Measurements from ENCODE around the gene HMGXB3.

Gene HMGXB3

GRCh38 chr5:150057052-150057451 lies 56.5 kb downstream of the HMGXB3 start:
- TF ChIP-seq SIN3A (IDR thresholded peaks at IDR 0.05; ENCODE audit: borderline replicate concordance, insufficient read depth, low read length) (no peak), POLR2AphosphoS5 (IDR thresholded peaks at IDR 0.05; ENCODE audit: low read depth, low read length) (no peak), FOXP2 (optimal IDR thresholded peaks at IDR 0.05; ENCODE audit: borderline replicate concordance, extremely low read depth, extremely low read length, insufficient read depth) (no peak), TAF1 (IDR thresholded peaks at IDR 0.05; ENCODE audit: borderline replicate concordance, insufficient read depth, low read length) (no peak), REST (IDR thresholded peaks at IDR 0.05; ENCODE audit: insufficient read depth in 1 of 2, low read depth in 2 of 2, low read length in 2 of 2) (no peak)

- TF ChIP-seq POLR2AphosphoS5 (IDR thresholded peaks at IDR 0.05; ENCODE audit: low read depth, low read length): no peak
- no peak for TF ChIP-seq REST (IDR thresholded peaks at IDR 0.05; ENCODE audit: insufficient read depth in 1 of 2, low read depth in 2 of 2, low read length in 2 of 2)
- no peak for TF ChIP-seq TAF1 (IDR thresholded peaks at IDR 0.05; ENCODE audit: borderline replicate concordance, insufficient read depth, low read length)
- TF ChIP-seq SIN3A (IDR thresholded peaks at IDR 0.05; ENCODE audit: borderline replicate concordance, insufficient read depth, low read length): no peak
Measured at GRCh38 chr5:150057511-150057910, 57.0 kb downstream of the HMGXB3 start.

GRCh38 chr5:150057996-150058395 lies 57.5 kb downstream of the HMGXB3 start:
- TF ChIP-seq REST (IDR thresholded peaks at IDR 0.05; ENCODE audit: insufficient read depth in 1 of 2, low read depth in 2 of 2, low read length in 2 of 2) (no peak), TAF1 (IDR thresholded peaks at IDR 0.05; ENCODE audit: borderline replicate concordance, insufficient read depth, low read length) (no peak), FOXP2 (optimal IDR thresholded peaks at IDR 0.05; ENCODE audit: borderline replicate concordance, extremely low read depth, extremely low read length, insufficient read depth) (no peak), POLR2AphosphoS5 (IDR thresholded peaks at IDR 0.05; ENCODE audit: low read depth, low read length) (no peak), SIN3A (IDR thresholded peaks at IDR 0.05; ENCODE audit: borderline replicate concordance, insufficient read depth, low read length) (no peak)

GRCh38 chr5:150058480-150059126 lies 58.1 kb downstream of the HMGXB3 start:
- no peak for TF ChIP-seq SIN3A (IDR thresholded peaks at IDR 0.05; ENCODE audit: borderline replicate concordance, insufficient read depth, low read length)
- no peak for TF ChIP-seq TAF1 (IDR thresholded peaks at IDR 0.05; ENCODE audit: borderline replicate concordance, insufficient read depth, low read length)
- TF ChIP-seq REST (IDR thresholded peaks at IDR 0.05; ENCODE audit: insufficient read depth in 1 of 2, low read depth in 2 of 2, low read length in 2 of 2): no peak
- TF ChIP-seq POLR2AphosphoS5 (IDR thresholded peaks at IDR 0.05; ENCODE audit: low read depth, low read length): no peak
- no peak for TF ChIP-seq FOXP2 (optimal IDR thresholded peaks at IDR 0.05; ENCODE audit: borderline replicate concordance, extremely low read depth, extremely low read length, insufficient read depth)

GRCh38 chr5:150059623-150060022 lies 59.1 kb downstream of the HMGXB3 start:
- TF ChIP-seq REST (IDR thresholded peaks at IDR 0.05; ENCODE audit: insufficient read depth in 1 of 2, low read depth in 2 of 2, low read length in 2 of 2): no peak
- TF ChIP-seq FOXP2 (optimal IDR thresholded peaks at IDR 0.05; ENCODE audit: borderline replicate concordance, extremely low read depth, extremely low read length, insufficient read depth): no peak
- no peak for TF ChIP-seq POLR2AphosphoS5 (IDR thresholded peaks at IDR 0.05; ENCODE audit: low read depth, low read length)
- no peak for TF ChIP-seq TAF1 (IDR thresholded peaks at IDR 0.05; ENCODE audit: borderline replicate concordance, insufficient read depth, low read length)
- TF ChIP-seq SIN3A (IDR thresholded peaks at IDR 0.05; ENCODE audit: borderline replicate concordance, insufficient read depth, low read length): no peak

Data from PFSK-1 (cell line).